ENCODE results near the gene ABCE1. TPM values are rescaled to one million over a fixed set of nuclear protein-coding genes. Genes with fewer than 3 reads are reported as not detected.
A peak's percentile ranks its signal among the peaks of the same experiment; 100 is the strongest.

ABCE1 gene
- total and polyA plus RNA-seq, 10 of the 15 experiments (the other 5 are each of a cell fraction or from before 2014, with no cell fraction given): 75.9 to 172 (median 134) TPM

- Histone ChIP-seq H3K9ac (ENCODE audit: control insufficient read depth, insufficient read depth, low read length) (no peak overlapping the region), H3K27ac (ENCODE audit: control insufficient read depth, insufficient read depth) (peak overlapping the region; percentile 42; the same call in 1 of the 2 replicates), H3K4me1 (ENCODE audit: control insufficient read depth, insufficient read depth, low read length) (peaks cover 7% of the 10 kb centered on the region; the same call in 1 of the 2 replicates), H3K4me3 (0 out of 2 replicates have a peak overlapping the region, but pooled peaks have one; percentile 1), H2AFZ (ENCODE audit: control insufficient read depth, low read depth, low read length) (no peak overlapping the region), H3K4me2 (ENCODE audit: control insufficient read depth, insufficient read depth) (no peak overlapping the region), H3K9me3 (replicated peaks; ENCODE audit: control insufficient read depth, insufficient read depth, low read length) (no peaks in the 10 kb centered on the region), H4K20me1 (ENCODE audit: control insufficient read depth, insufficient read depth) (no peaks in the 10 kb centered on the region), H3K27me3 (replicated peaks in 1 of 2; ENCODE audit: control insufficient read depth in 2 of 2, insufficient read depth in 2 of 2, low read length in 1 of 2) (no peaks in the 10 kb centered on the region), H3K79me2 (ENCODE audit: control insufficient read depth, insufficient read depth, low read length) (no peaks in the 10 kb centered on the region), H3K36me3 (ENCODE audit: control insufficient read depth in 2 of 2, insufficient read depth in 2 of 2, low read length in 1 of 2) (peaks cover 2 to 24% of the 10 kb centered on the region in 2 experiments)
- no TSS peak for BruUV-seq (replicated peaks)
- intact Hi-C loops (cut with micrococcal nuclease; ENCODE audit: unreplicated experiment) (loop anchor here (1.0 to 2.0 kb wide), 4 partner anchors 80 to 465 kb away; partner anchors contain the start of gene MMAA), in situ Hi-C loops (cut with MboI) (no loop called here)
- ChIA-PET CTCF (interaction anchor here (1.2 to 3.8 kb wide), 7 partner anchors 9 to 463 kb away, joined by 4 to 21 read pairs (median 10); no protein-coding TSS in a partner anchor), SMC1A (ENCODE audit: uncharacterized antibody, unreplicated experiment) (interaction anchor here (0.7 to 2.8 kb wide), 3 partner anchors 8 to 81 kb away, joined by 3 to 17 read pairs (median 3); no protein-coding TSS in a partner anchor), POLR2A (interaction anchor here (0.7 to 2.4 kb wide), 2 partner anchors 24 to 81 kb away, joined by 4 to 13 read pairs; no protein-coding TSS in a partner anchor), RAD21 (ENCODE audit: unreplicated experiment) (interaction anchor here (0.6 to 1.9 kb wide), 2 partner anchors 80 to 87 kb away, joined by 3 to 11 read pairs; no protein-coding TSS in a partner anchor)
- 0% methylated on average over 1 of the region's 1 CpG for WGBS (ENCODE audit: insufficient coverage, insufficient replicate concordance, low lambda C conversion rate, missing lambda C conversion rate)
- DNase-seq (ENCODE audit: low read depth, low spot score): no peak
- ATAC-seq: peak; percentile 52
- no peak for TF ChIP-seq EP300 (IDR thresholded peaks at IDR 0.05; ENCODE audit: borderline replicate concordance in 1 of 2, control insufficient read depth in 1 of 2, low read depth in 2 of 2, low read length in 2 of 2)
- peak; percentile 49; the same call in 1 of the 2 replicates for TF ChIP-seq RUNX3 (IDR thresholded peaks at IDR 0.05; ENCODE audit: low read length)
- no peak for TF ChIP-seq ZNF274 (IDR thresholded peaks at IDR 0.05; ENCODE audit: insufficient read depth, insufficient read length)
- FAIRE-seq: no peak
Observed at GRCh38 chr4:145153904-145154298, 55.8 kb downstream of the ABCE1 start.

GRCh38 chr4:145154573-145154972 lies 56.5 kb downstream of the ABCE1 start:
- H3K36me3 ChIP-seq (ENCODE audit: control insufficient read depth in 2 of 2, insufficient read depth in 2 of 2, low read length in 1 of 2): peaks cover under 1 to 18% of the 10 kb centered on the region in 2 experiments
- no peak for DNase-seq (ENCODE audit: low read depth, low spot score)
- ChIA-PET RAD21 (ENCODE audit: unreplicated experiment) (interaction anchor here (0.6 to 3.1 kb wide), 7 partner anchors 24 to 462 kb away, joined by 3 to 21 read pairs (median 4); no protein-coding TSS in a partner anchor), POLR2A (interaction anchor here (0.7 to 2.4 kb wide), 3 partner anchors 16 to 80 kb away, joined by 3 to 13 read pairs (median 4); no protein-coding TSS in a partner anchor), CTCF (interaction anchor here (0.6 to 3.8 kb wide), 17 partner anchors 10 to 462 kb away, joined by 3 to 21 read pairs (median 5); no protein-coding TSS in a partner anchor), SMC1A (ENCODE audit: uncharacterized antibody, unreplicated experiment) (interaction anchor here (0.9 to 2.8 kb wide), 14 partner anchors 13 to 463 kb away, joined by 3 to 17 read pairs (median 4); partner anchors contain the start of gene OTUD4)
- H3K9me3 ChIP-seq (replicated peaks; ENCODE audit: control insufficient read depth, insufficient read depth, low read length): no peaks in the 10 kb centered on the region
- peaks cover 7% of the 10 kb centered on the region; the same call in 1 of the 2 replicates for H3K4me1 ChIP-seq (ENCODE audit: control insufficient read depth, insufficient read depth, low read length)
- in situ Hi-C loops (cut with MboI) (no loop called here), intact Hi-C loops (cut with micrococcal nuclease; ENCODE audit: unreplicated experiment) (loop anchor here (1.0 to 2.0 kb wide), 4 partner anchors 80 to 464 kb away; partner anchors contain the start of gene MMAA)
- WGBS (ENCODE audit: insufficient coverage, insufficient replicate concordance, low lambda C conversion rate, missing lambda C conversion rate): 7% methylated on average over 1 of the region's 1 CpG
- H3K79me2 ChIP-seq (ENCODE audit: control insufficient read depth, insufficient read depth, low read length): no peaks in the 10 kb centered on the region
- no peak overlapping the region for H2AFZ ChIP-seq (ENCODE audit: control insufficient read depth, low read depth, low read length)
- H4K20me1 ChIP-seq (ENCODE audit: control insufficient read depth, insufficient read depth): no peaks in the 10 kb centered on the region
- H3K4me2 ChIP-seq (ENCODE audit: control insufficient read depth, insufficient read depth): no peak overlapping the region
- H3K27ac ChIP-seq (ENCODE audit: control insufficient read depth, insufficient read depth): peak overlapping the region; percentile 42; the same call in 1 of the 2 replicates
- no peak overlapping the region for H3K9ac ChIP-seq (ENCODE audit: control insufficient read depth, insufficient read depth, low read length)
- peak; percentile 94 for ATAC-seq
- no TSS peak for BruUV-seq (replicated peaks)
- no peaks in the 10 kb centered on the region for H3K27me3 ChIP-seq (replicated peaks in 1 of 2; ENCODE audit: control insufficient read depth in 2 of 2, insufficient read depth in 2 of 2, low read length in 1 of 2)
- no peak for FAIRE-seq
- no peak overlapping the region for H3K4me3 ChIP-seq
- TF ChIP-seq TBL1XR1 (IDR thresholded peaks at IDR 0.05; ENCODE audit: low read depth, low read length) (0 out of 2 replicates have a peak, but pooled peaks have one; percentile 26), ZSCAN29 (IDR thresholded peaks at IDR 0.05) (no peak), ZBED1 (IDR thresholded peaks at IDR 0.05; ENCODE audit: borderline replicate concordance) (no peak), MXI1 (IDR thresholded peaks at IDR 0.05; ENCODE audit: low read depth, low read length) (0 out of 2 replicates have a peak, but pooled peaks have one; percentile 30), IKZF1 (conservative IDR thresholded peaks at IDR 0.05) (no peak), RAD21 (IDR thresholded peaks at IDR 0.05; ENCODE audit: insufficient read depth, low read depth, low read length) (peak; percentile 88), RAD51 (IDR thresholded peaks at IDR 0.05) (no peak)
- TF ChIP-seq, protein P1, sequence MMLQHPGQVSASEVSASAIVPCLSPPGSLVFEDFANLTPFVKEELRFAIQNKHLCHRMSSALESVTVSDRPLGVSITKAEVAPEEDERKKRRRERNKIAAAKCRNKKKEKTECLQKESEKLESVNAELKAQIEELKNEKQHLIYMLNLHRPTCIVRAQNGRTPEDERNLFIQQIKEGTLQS (IDR thresholded peaks at IDR 0.05; ENCODE audit: borderline replicate concordance, extremely low read depth, low read depth, low read length): no peak
- TF ChIP-seq, protein P2, sequence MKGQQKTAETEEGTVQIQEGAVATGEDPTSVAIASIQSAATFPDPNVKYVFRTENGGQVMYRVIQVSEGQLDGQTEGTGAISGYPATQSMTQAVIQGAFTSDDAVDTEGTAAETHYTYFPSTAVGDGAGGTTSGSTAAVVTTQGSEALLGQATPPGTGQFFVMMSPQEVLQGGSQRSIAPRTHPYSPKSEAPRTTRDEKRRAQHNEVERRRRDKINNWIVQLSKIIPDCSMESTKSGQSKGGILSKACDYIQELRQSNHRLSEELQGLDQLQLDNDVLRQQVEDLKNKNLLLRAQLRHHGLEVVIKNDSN (IDR thresholded peaks at IDR 0.05; ENCODE audit: borderline replicate concordance, extremely low read length, insufficient read depth, low read depth, low read length): no peak

Data from GM12878 (cell line).